ENCODE measurements around the gene MYO7A. TPM values are rescaled to one million over a fixed set of nuclear protein-coding genes. Genes with fewer than 3 reads are reported as not detected.

MYO7A gene
- total and polyA plus RNA-seq, 2 experiments from 2014 or later, result 1.8 to 5.4 TPM

- TF ChIP-seq ZNF462 (CRISPR knock-in tag; IDR thresholded peaks at IDR 0.05) (no peak), JUNB (IDR thresholded peaks at IDR 0.05; ENCODE audit: unreplicated experiment) (no peak), EZH2 (IDR thresholded peaks at IDR 0.05; ENCODE audit: low read depth, unreplicated experiment) (no peak)
Observed at GRCh38 chr11:77183431-77183984, 55.5 kb downstream of the MYO7A start (continued).

DNA sequence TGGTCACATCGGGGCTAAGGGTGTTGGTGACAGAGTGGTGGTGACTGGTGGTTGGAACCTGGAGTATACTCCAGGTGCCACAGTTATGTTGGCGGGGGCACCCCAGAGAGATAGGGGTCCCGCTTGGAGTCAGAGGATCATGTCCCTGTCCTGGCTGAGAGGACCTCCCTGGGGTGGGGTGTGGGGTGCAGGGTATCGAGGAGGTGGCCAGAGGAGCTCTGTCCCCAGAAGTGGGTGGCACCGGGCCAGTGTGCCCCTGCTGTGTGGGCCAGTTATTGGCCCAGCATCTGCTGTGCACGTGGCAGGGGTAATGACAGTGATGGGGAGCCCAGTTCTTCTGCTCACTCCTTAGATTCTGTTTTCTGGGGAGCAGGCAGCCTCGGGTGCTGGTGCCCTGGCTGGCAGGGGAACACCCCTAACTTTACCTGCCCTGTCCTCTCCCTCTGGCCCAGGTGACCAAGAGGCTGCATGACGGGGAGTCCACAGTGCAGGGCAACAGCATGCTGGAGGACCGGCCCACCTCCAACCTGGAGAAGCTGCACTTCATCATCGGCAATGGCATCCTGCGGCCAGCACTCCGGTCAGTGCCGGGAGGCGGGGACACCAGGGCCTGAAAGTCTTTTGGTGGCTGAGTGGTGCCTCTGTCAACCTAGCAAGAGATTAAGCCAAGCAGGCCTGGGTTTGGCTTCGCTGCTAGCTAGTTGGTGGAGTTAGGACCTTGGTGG lies 56.3 kb downstream of the MYO7A start:
- Mint-ChIP-seq H3K9me3 (no peaks in the 10 kb centered on the region), H3K36me3 (ENCODE audit: low read depth) (no peaks in the 10 kb centered on the region), H3K4me1 (peaks cover 16% of the 10 kb centered on the region), H3K27me3 (ENCODE audit: insufficient read depth, low read depth, poor library complexity) (peaks cover 9% of the 10 kb centered on the region), H3K4me3 (no peak overlapping the region), H3K27ac (no peak overlapping the region)
- no peaks in the 10 kb centered on the region for H4K20me1 ChIP-seq (replicated peaks; ENCODE audit: insufficient read depth)
- H3K4me2 ChIP-seq, result no peak overlapping the region
- no peak overlapping the region for H3K4me3 ChIP-seq
- H3K36me3 ChIP-seq (ENCODE audit: insufficient read depth), result no peaks in the 10 kb centered on the region
- no peak overlapping the region for H2AFZ ChIP-seq
- no peaks in the 10 kb centered on the region; the same call in 1 of the 2 replicates for H3F3A ChIP-seq (replicated peaks; ENCODE audit: low read depth)
- DNase-seq (ENCODE audit: low spot score) (no peak), ATAC-seq (no peak)
- H3K79me2 ChIP-seq (replicated peaks; ENCODE audit: insufficient read depth), result no peaks in the 10 kb centered on the region
- H3K27ac ChIP-seq (ENCODE audit: low read depth), result no peak overlapping the region
- H3K4me1 ChIP-seq (ENCODE audit: insufficient read depth), result peaks cover 4% of the 10 kb centered on the region; the same call in 1 of the 2 replicates
- no peaks in the 10 kb centered on the region for H3K27me3 ChIP-seq (ENCODE audit: insufficient read depth)
- H3K9me2 ChIP-seq (ENCODE audit: insufficient read depth), result no peaks in the 10 kb centered on the region
- TF ChIP-seq, protein P1, sequence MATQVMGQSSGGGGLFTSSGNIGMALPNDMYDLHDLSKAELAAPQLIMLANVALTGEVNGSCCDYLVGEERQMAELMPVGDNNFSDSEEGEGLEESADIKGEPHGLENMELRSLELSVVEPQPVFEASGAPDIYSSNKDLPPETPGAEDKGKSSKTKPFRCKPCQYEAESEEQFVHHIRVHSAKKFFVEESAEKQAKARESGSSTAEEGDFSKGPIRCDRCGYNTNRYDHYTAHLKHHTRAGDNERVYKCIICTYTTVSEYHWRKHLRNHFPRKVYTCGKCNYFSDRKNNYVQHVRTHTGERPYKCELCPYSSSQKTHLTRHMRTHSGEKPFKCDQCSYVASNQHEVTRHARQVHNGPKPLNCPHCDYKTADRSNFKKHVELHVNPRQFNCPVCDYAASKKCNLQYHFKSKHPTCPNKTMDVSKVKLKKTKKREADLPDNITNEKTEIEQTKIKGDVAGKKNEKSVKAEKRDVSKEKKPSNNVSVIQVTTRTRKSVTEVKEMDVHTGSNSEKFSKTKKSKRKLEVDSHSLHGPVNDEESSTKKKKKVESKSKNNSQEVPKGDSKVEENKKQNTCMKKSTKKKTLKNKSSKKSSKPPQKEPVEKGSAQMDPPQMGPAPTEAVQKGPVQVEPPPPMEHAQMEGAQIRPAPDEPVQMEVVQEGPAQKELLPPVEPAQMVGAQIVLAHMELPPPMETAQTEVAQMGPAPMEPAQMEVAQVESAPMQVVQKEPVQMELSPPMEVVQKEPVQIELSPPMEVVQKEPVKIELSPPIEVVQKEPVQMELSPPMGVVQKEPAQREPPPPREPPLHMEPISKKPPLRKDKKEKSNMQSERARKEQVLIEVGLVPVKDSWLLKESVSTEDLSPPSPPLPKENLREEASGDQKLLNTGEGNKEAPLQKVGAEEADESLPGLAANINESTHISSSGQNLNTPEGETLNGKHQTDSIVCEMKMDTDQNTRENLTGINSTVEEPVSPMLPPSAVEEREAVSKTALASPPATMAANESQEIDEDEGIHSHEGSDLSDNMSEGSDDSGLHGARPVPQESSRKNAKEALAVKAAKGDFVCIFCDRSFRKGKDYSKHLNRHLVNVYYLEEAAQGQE (IDR thresholded peaks at IDR 0.05; ENCODE audit: unreplicated experiment), result no peak
- no peak for TF ChIP-seq POLR2AphosphoS5 (IDR thresholded peaks at IDR 0.05; ENCODE audit: low read depth)
- no peak for TF ChIP-seq NANOG (IDR thresholded peaks at IDR 0.05; ENCODE audit: borderline replicate concordance)
- TF ChIP-seq, protein P2, sequence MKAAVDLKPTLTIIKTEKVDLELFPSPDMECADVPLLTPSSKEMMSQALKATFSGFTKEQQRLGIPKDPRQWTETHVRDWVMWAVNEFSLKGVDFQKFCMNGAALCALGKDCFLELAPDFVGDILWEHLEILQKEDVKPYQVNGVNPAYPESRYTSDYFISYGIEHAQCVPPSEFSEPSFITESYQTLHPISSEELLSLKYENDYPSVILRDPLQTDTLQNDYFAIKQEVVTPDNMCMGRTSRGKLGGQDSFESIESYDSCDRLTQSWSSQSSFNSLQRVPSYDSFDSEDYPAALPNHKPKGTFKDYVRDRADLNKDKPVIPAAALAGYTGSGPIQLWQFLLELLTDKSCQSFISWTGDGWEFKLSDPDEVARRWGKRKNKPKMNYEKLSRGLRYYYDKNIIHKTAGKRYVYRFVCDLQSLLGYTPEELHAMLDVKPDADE (IDR thresholded peaks at IDR 0.05), result no peak
- no peak for TF ChIP-seq CREB1 (CRISPR knock-in tag; IDR thresholded peaks at IDR 0.05; ENCODE audit: low read depth)
- no peak for TF ChIP-seq EZH2 (IDR thresholded peaks at IDR 0.05; ENCODE audit: low read depth, unreplicated experiment)
- no peak for TF ChIP-seq ZNF114 (CRISPR knock-in tag; IDR thresholded peaks at IDR 0.05)
- no peak for TF ChIP-seq ZNF331 (CRISPR knock-in tag; IDR thresholded peaks at IDR 0.05; ENCODE audit: low read depth)
- no peak for TF ChIP-seq STAT1 (IDR thresholded peaks at IDR 0.05; ENCODE audit: unreplicated experiment)
- TF ChIP-seq, protein P3, sequence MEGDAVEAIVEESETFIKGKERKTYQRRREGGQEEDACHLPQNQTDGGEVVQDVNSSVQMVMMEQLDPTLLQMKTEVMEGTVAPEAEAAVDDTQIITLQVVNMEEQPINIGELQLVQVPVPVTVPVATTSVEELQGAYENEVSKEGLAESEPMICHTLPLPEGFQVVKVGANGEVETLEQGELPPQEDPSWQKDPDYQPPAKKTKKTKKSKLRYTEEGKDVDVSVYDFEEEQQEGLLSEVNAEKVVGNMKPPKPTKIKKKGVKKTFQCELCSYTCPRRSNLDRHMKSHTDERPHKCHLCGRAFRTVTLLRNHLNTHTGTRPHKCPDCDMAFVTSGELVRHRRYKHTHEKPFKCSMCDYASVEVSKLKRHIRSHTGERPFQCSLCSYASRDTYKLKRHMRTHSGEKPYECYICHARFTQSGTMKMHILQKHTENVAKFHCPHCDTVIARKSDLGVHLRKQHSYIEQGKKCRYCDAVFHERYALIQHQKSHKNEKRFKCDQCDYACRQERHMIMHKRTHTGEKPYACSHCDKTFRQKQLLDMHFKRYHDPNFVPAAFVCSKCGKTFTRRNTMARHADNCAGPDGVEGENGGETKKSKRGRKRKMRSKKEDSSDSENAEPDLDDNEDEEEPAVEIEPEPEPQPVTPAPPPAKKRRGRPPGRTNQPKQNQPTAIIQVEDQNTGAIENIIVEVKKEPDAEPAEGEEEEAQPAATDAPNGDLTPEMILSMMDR (conservative IDR thresholded peaks at IDR 0.05; ENCODE audit: low read depth in 2 of 2), result no peak
